Ascending aorta (tissue), 2 donors: ENCODE data around the gene DIDO1. TPM values are rescaled to one million over a fixed set of nuclear protein-coding genes. Genes with fewer than 3 reads are reported as not detected.

ENCODE experiments used
- DNase-seq, 2 donors: peaks; one replicate each; pipeline ENCODE4 v3.0.0-alpha.2; 2019; ENCODE audit warnings: low spot score in 2 of 2
- H3K27ac ChIP-seq, 2 donors: fragments of 200-600 bp; sonication (generic); one replicate each; pipeline ENCODE4 v1.5.1; 2016 to 2017; ENCODE audit warnings: mild to moderate bottlenecking in 1 of 2
- H3K27me3 ChIP-seq: fragments of 200-600 bp; sonication (generic); one replicate; pipeline ENCODE4 v1.5.1; 2017
- H3K36me3 ChIP-seq, 2 donors: fragments of 200-600 bp; sonication (generic); one replicate each; pipeline ENCODE4 v1.5.1; 2016
- H3K4me1 ChIP-seq, 2 donors: fragments of 200-600 bp; sonication (generic); one replicate each; pipeline ENCODE4 v1.5.1; 2016 to 2017; ENCODE audit warnings: mild to moderate bottlenecking in 1 of 2
- H3K4me3 ChIP-seq, 2 donors: fragments of 200-600 bp; sonication (generic); one replicate each; pipeline ENCODE4 v1.5.1; 2016 to 2017; ENCODE audit warnings: mild to moderate bottlenecking in 1 of 2
- H3K9me3 ChIP-seq, 2 donors: fragments of 200-600 bp; sonication (generic); one replicate each; pipeline ENCODE4 v1.5.1; 2016
- intact Hi-C: fragments of 100-400 bp; cut with DNase I; formaldehyde crosslinking; loops from one replicate; pipeline ENCODE4 v1.15.1; 2023
- total RNA-seq: library from RNA; depleted of rRNA; stranded (reverse); fragments of >200 nt; gene quantifications from one replicate; pipeline ENCODE4 v1.1.0, GENCODE V29; 2016
- TF ChIP-seq, protein P1 (sequence below), 3 experiments: fragments of 200-600 bp in 2 of 3; fragments of 450-650 bp in 1 of 3; sonication (generic) in 2 of 3; IDR thresholded peaks; one replicate each; pipeline ENCODE4 v1.5.1; 2016 to 2019; ENCODE audit warnings: antibody characterized with exemption in 3 of 3, mild to moderate bottlenecking in 1 of 3, moderate library complexity in 1 of 3

The DIDO1 gene
- total RNA-seq, 1 donor from 2014 or later: 42.4 TPM

DNA sequence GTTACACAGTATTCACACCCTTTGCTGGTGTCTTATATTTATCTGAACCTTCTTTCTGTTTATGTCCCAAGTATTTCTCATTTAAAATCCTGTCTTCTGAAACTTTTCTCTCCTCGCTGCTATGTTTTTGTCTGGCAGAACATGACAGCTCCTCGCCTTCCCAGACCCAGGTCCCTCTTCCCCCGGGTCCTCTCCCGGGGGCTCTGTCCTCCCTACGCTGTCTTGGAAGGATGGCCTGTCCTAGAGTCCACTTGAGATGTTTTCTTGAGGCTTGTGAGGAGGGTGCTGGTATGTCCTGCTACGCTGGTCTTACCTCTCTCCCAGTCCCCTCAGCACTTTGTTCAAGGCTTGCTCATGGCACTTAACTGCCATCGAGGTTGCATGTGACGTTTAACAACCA lies 17.9 kb upstream of the DIDO1 start:
- Histone ChIP-seq H3K4me3 (no peak overlapping the region), H3K27ac (no peak overlapping the region), H3K27me3 (no peaks in the 10 kb centered on the region), H3K36me3 (peaks cover 57 to 62% of the 10 kb centered on the region in 2 donors), H3K9me3 (no peaks in the 10 kb centered on the region), H3K4me1 (peaks cover 3 to 7% of the 10 kb centered on the region in 2 donors)
- DNase-seq: no peak
- TF ChIP-seq, protein P1, sequence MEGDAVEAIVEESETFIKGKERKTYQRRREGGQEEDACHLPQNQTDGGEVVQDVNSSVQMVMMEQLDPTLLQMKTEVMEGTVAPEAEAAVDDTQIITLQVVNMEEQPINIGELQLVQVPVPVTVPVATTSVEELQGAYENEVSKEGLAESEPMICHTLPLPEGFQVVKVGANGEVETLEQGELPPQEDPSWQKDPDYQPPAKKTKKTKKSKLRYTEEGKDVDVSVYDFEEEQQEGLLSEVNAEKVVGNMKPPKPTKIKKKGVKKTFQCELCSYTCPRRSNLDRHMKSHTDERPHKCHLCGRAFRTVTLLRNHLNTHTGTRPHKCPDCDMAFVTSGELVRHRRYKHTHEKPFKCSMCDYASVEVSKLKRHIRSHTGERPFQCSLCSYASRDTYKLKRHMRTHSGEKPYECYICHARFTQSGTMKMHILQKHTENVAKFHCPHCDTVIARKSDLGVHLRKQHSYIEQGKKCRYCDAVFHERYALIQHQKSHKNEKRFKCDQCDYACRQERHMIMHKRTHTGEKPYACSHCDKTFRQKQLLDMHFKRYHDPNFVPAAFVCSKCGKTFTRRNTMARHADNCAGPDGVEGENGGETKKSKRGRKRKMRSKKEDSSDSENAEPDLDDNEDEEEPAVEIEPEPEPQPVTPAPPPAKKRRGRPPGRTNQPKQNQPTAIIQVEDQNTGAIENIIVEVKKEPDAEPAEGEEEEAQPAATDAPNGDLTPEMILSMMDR (IDR thresholded peaks at IDR 0.05): no peak
- intact Hi-C loops: no loop called here

DNA sequence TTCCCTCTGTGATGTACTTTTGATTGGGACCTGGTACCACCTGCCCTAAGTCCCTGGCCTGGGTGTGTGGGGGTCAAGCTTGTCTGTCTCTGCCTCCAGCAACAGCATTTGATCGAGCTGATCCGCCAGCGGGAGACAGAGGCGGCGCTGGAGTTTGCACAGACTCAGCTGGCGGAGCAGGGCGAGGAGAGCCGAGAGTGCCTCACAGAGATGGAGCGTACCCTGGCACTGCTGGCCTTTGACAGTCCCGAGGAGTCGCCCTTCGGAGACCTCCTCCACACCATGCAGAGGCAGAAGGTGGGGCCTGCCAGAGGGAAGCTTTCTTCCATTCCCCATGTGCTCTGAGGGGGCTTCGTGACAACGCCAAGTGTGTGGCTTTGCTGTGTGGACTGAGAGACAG lies 17.1 kb upstream of the DIDO1 start:
- H3K4me1 ChIP-seq: peaks cover 7 to 8% of the 10 kb centered on the region in 2 donors
- no peaks in the 10 kb centered on the region for H3K9me3 ChIP-seq
- no peak for DNase-seq
- no peak overlapping the region for H3K4me3 ChIP-seq
- intact Hi-C loops: no loop called here
- TF ChIP-seq, protein P1 (IDR thresholded peaks at IDR 0.05): no peak
- H3K27me3 ChIP-seq: no peaks in the 10 kb centered on the region
- H3K36me3 ChIP-seq: peaks cover 56 to 62% of the 10 kb centered on the region in 2 donors
- H3K27ac ChIP-seq: no peak overlapping the region

DNA sequence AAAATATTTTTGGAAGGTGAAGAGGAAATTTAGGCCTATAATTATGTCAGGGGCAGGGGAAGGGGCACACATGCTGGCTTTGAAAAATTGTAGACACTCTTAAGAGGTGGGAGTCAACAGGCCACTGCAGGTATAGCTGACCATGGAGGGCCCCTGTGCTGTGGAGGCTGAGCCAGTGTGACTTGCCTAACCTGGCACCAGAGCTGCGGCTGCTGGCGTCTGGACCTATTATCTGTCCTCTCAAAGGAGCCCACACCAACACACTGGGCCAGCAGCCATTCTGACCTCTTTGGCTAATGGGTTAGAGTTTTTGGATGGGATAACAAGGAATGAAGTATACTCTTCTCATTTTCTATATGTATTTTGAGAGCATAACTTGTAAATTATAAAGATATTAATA lies 16.2 kb upstream of the DIDO1 start:
- peaks cover 50 to 53% of the 10 kb centered on the region in 2 donors for H3K36me3 ChIP-seq
- DNase-seq: no peak
- no peaks in the 10 kb centered on the region for H3K27me3 ChIP-seq
- no peak overlapping the region for H3K4me3 ChIP-seq
- H3K27ac ChIP-seq: no peak overlapping the region
- TF ChIP-seq, protein P1 (IDR thresholded peaks at IDR 0.05): no peak
- intact Hi-C loops: no loop called here
- peaks cover 7 to 8% of the 10 kb centered on the region in 2 donors for H3K4me1 ChIP-seq
- H3K9me3 ChIP-seq: no peaks in the 10 kb centered on the region

DNA sequence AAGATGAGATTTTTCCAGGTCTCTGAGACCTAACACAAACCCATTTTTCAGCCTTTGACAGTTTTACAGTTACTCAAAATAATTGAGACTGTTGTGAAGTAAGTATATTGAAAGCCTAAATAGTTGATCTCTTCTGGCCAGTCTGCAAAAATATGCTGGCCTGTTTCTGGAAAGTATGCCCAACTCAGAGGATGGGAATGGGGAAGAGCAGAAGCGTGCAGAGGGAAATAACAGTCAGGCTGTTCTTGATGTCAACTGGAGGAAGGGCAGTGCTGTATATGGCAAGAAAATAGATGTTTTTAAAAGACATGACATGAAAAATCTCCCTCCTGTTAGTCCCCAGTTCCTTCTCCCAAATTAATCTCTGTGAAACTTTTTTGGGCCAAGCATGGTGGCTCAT lies 15.5 kb upstream of the DIDO1 start:
- no peak overlapping the region for H3K4me3 ChIP-seq
- no peak for DNase-seq
- TF ChIP-seq, protein P1 (IDR thresholded peaks at IDR 0.05): no peak
- intact Hi-C loops: no loop called here
- H3K36me3 ChIP-seq: peaks cover 43 to 46% of the 10 kb centered on the region in 2 donors
- peaks cover 9% of the 10 kb centered on the region in 2 donors for H3K4me1 ChIP-seq
- no peaks in the 10 kb centered on the region for H3K27me3 ChIP-seq
- no peaks in the 10 kb centered on the region for H3K9me3 ChIP-seq
- no peak overlapping the region for H3K27ac ChIP-seq

DNA sequence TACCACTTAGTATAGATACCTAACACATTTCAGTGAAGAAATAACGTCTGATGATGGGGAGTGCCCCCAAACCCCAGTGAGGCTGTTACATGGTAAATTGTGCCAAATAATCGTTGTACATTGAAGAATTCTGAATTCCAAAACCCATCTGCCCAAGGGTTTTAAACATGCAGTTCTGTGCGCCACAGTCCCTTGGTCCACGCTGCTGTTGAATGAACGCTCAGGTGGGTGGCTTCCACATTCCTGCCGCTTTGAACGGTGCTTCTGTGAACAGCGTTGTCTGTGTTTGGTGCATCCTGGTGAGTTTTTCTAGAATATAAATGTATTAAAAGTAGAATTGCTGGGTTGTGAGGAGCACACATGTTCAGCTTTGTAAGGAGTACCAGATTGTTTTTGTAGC lies 14.6 kb upstream of the DIDO1 start:
- TF ChIP-seq, protein P1 (IDR thresholded peaks at IDR 0.05): no peak
- Histone ChIP-seq H3K27me3 (no peaks in the 10 kb centered on the region), H3K27ac (no peak overlapping the region), H3K9me3 (no peaks in the 10 kb centered on the region), H3K36me3 (peaks cover 34 to 37% of the 10 kb centered on the region in 2 donors), H3K4me3 (no peak overlapping the region), H3K4me1 (peaks cover 17 to 18% of the 10 kb centered on the region in 2 donors)
- intact Hi-C loops: no loop called here
- no peak for DNase-seq
